HG02981 (cell line): ENCODE results near the gene VEZT.
A peak's percentile ranks its signal among the peaks of the same experiment; 100 is the strongest.

Experiments
- ATAC-seq: cut with Tn5 transposase; IDR thresholded peaks from one replicate; pipeline ENCODE4 v1.9.1; 2021; ENCODE audit warnings: mild to moderate bottlenecking, moderate library complexity; ENCODE audit not compliant: unreplicated experiment

VEZT gene

DNA sequence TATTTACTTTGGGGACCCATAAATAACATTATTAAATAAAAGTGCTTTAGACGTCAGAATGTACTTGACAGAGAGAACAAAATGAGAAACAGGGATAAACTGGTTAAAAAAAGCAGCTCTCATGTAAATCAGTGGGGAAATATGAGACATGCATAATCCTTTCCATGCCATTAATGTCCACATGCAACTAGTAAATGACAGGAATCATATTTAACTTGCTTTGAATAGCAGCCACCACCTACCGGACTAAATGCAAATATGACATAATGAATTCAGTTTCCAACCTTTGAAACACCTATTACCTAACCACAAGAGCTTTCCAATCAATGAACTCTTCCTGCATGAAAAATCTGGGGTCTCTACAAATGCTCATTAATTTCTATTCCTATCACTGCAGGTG, 20.0 kb upstream of the VEZT start:
- no peak for ATAC-seq

DNA sequence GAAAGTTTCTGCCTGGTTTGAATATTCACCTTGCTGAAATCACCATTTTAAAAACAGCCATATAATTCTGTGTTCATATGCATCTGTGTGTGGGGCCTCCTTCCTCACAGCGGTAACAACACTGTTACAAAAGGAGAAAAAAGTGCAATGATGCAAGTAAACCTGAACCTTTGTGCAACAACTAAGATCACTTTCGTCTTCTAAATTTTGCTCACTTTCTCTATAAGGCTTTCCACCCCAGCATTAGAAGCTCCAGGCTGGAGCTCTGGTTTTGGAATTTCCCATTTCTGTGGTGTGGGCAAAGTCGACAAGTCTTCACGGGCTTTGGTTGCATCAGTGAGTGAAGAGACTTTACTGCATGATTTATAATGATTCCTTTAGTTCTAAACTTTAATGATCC, 18.7 kb upstream of the VEZT start:
- no peak for ATAC-seq

GRCh38 chr12:95200128-95200894, 17.3 kb upstream of the VEZT start:
- no peak for ATAC-seq

DNA sequence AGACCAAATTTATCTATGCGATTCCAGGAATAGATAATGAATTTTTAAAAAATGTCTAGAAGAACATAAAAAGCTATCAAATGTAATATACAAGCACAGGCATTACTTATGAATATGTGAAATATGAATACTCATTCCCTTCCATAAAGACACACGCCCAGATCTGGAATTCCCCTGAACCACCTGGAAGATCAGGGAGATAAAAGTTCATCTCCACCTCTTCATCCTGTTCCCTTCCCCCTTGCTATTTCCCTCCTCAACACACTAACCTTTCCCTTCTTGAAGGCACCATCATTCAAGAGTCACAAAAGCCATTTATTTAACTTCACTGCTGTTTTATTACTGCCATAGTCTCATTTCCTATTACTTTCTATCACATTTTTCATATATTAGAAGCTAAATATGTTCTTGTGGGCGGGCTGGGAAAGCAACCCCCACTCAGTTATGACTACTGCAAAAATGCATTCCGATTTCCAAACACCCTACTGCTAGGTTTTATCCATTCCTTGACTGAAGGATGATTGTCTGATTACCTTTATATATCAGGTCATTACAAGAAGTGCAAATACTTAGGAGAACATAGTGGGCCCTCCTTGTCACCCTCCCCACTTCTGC, 16.4 kb upstream of the VEZT start:
- ATAC-seq = no peak

GRCh38 chr12:95202691-95203486, 14.7 kb upstream of the VEZT start:
- no peak for ATAC-seq

GRCh38 chr12:95203487-95204030, 14.0 kb upstream of the VEZT start:
- no peak for ATAC-seq

GRCh38 chr12:95204141-95204866, 13.3 kb upstream of the VEZT start:
- ATAC-seq = no peak

DNA sequence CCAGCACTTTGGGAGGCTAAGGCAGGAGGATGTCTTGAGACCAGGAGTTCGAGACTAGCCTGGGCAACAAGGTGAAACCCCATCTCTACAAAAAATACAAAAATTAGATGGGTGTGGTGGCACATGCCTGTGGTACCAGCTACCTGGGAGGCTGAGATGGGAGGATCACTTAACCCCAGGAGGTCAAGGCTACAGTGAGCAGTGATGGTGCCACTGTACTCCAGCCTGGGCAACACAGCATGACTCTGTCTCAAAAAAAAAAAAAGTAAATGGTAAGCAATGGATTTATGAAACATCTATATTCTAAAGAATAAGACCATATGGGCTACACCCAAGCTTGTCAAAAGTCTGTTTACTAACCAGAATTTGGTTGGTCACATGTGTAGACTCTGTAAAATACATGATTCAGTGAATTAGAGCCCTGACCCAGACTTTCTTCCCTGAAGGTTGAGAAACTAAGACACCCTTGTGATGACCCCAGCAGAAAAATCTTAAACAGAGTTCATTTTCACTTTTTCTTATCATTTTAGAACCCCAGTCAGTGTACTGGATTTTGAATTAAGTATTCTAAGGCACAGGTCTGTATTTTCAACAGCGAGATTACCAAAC, 12.5 kb upstream of the VEZT start:
- no peak for ATAC-seq

GRCh38 chr12:95205685-95206084, 11.9 kb upstream of the VEZT start:
- ATAC-seq = no peak

- ATAC-seq = no peak
Measured at GRCh38 chr12:95206916-95207315, 10.7 kb upstream of the VEZT start.

- no peak for ATAC-seq
Measured at GRCh38 chr12:95207407-95207806, 10.2 kb upstream of the VEZT start.

DNA sequence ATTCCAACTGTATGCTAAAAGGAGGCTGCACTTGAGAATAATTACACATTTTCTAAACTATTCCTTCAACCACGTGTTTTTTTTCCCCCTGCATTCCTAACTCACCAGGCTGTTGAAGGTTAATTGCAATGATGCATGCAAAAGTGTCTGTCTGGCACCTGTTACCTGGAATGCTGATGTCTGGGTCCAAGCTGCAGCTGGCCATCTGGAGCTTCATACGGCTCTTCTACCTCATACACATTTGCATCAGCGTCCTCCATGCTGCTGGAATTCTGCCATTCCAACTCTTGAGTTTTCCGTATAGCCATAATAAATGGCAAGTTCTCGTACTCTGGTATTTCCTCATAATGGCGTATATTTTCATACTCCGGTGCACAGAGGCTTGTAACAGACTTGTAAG, 8.9 kb upstream of the VEZT start:
- ATAC-seq = no peak

- ATAC-seq = no peak
Measured at GRCh38 chr12:95212586-95212985, 5.0 kb upstream of the VEZT start.

DNA sequence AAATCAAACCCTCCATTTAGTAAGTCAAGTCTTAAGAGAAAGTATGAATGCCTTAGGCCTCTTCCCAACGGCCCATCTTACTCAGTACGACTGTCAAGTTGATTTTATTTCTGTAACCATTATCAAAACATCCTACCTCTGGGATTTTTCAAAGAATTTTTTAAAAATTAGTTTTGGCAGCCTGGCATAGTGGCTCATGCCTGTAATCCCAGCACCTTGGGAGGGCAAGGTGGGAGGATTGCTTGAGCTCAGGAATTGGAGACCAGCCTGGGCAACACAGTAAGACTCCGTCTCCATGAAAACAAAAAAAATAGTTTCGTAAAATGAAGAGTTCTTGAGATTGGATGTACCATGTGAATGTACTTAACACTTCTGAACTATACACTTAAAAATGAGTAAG, 4.5 kb upstream of the VEZT start:
- ATAC-seq = no peak

- ATAC-seq = no peak
Measured at GRCh38 chr12:95213928-95214327, 3.7 kb upstream of the VEZT start.

GRCh38 chr12:95214466-95214865, 3.1 kb upstream of the VEZT start:
- ATAC-seq = no peak

GRCh38 chr12:95215949-95216348, 1.7 kb upstream of the VEZT start:
- ATAC-seq = no peak

- ATAC-seq = peak; percentile 14
Measured at GRCh38 chr12:95216711-95217376, 763 bp upstream of the VEZT start.

DNA sequence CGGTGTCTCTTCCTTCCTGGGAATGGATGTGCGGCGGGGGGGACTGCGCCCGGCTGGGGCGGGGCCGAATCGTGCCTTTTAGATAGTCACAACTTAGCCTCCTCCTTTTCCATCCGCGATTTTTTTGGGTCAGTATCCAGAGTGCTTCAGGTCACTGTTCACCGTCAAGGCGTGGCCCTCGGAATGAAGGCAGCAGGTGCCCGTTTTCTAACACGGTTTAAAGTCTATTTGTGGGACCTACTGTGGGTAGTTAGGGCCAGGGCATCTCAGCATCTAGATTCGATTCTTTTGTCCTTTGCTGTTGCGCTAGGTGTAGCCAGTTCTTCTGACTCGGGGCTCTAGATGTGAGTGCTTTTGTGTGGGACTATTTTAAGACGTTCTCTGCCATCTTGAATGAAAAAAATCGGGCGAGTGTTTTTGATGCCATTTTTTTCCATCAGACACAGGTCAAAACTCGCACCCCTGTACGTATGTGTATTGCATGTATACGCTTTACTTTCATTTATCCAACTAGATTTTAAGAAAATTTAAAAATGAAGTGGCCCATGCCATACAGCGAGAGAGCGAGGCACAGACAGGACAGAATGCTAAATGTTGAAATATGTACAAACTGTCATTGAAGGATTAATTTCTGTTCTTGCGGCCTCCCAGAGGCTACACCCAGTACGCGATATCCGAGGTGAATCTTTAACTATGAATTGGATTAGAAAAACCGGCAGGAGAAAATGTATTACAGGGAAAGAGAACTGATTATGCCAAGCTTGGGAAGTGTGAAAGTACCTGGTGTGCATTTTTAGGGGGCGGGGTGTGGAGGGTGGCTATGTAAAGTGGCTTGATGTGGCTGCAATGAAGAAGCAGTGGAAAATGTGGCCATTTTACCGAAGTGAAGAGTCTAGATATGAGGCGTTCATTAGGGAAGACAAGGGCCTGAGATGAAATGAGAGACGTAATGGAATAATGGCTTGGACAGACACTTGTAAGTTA, 835 bp downstream of the VEZT start:
- ATAC-seq = peak; percentile 0
